ENCODE data around the gene TRIM72. TPM values are rescaled to one million over a fixed set of nuclear protein-coding genes. Genes with fewer than 3 reads are reported as not detected.

Gene TRIM72
- total RNA-seq, 1 donor from 2014 or later: not detected

DNA sequence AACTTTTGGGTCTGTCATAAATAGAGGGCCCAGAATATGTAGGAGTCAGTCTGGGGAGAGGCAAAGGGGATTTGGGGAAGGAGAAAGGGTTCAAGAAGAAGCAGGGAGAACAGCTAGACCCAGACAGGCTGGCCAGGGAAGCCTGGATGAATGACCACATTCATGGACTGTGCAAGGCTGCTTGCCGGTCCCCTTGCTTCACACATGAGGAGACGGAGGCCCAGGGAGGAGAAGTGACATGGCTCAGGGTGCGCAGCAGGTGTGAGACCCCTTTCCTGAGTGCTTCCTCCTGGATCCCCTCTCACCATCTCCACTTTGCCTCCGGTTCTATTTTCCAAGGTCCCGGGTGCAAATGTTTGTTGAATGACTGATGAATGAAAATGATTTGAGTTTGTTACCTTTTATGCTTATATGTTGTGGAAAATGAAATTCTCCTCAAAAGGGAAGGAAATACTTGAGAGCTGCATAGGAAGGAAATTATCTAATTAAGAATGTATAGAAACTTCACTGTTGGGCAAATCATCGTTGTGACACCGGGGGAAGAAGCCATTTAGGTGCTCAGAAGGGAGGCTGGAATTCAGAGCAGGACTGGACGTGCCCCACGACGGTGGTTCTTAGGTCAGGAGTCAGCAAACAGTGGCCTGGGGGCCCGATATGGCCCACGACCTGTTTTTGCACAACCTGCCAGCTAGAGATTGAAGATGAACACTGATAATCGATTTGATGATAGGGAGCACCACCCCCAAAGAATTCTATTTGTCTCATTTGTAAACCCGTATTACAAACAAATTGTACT lies 46.4 kb downstream of the TRIM72 start:
- Mint-ChIP-seq H3K27ac (ENCODE audit: unreplicated experiment) (no peak overlapping the region), H3K27me3 (ENCODE audit: unreplicated experiment) (peaks cover 19% of the 10 kb centered on the region), H3K9me3 (ENCODE audit: unreplicated experiment) (no peaks in the 10 kb centered on the region), H3K36me3 (ENCODE audit: unreplicated experiment) (no peaks in the 10 kb centered on the region), H3K4me1 (ENCODE audit: unreplicated experiment) (peaks cover 3% of the 10 kb centered on the region), H3K4me3 (ENCODE audit: unreplicated experiment) (no peak overlapping the region)
- TF ChIP-seq, protein P1, sequence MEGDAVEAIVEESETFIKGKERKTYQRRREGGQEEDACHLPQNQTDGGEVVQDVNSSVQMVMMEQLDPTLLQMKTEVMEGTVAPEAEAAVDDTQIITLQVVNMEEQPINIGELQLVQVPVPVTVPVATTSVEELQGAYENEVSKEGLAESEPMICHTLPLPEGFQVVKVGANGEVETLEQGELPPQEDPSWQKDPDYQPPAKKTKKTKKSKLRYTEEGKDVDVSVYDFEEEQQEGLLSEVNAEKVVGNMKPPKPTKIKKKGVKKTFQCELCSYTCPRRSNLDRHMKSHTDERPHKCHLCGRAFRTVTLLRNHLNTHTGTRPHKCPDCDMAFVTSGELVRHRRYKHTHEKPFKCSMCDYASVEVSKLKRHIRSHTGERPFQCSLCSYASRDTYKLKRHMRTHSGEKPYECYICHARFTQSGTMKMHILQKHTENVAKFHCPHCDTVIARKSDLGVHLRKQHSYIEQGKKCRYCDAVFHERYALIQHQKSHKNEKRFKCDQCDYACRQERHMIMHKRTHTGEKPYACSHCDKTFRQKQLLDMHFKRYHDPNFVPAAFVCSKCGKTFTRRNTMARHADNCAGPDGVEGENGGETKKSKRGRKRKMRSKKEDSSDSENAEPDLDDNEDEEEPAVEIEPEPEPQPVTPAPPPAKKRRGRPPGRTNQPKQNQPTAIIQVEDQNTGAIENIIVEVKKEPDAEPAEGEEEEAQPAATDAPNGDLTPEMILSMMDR (IDR thresholded peaks at IDR 0.05): no peak
- no peak for DNase-seq (ENCODE audit: extremely low spot score, unreplicated experiment)

DNA sequence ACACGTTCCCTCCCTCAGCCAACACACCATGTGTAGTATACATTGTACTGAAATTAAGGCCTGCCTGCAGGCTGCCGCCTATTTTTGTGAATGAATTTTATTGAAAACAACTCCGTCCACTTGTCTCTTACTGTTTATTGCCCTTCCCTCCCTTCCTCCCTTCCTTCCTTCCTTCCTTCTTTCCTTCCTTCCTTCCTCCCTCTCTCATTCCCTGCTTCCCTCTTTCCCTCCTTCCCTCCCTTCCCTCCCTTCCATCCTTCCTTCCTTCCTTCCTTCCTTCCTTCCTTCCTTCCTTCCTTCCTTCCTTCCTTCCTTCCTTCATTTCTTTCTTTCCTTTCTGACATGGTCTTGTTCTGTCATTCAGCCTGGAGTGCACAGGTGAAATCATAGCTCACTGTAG lies 48.2 kb downstream of the TRIM72 start:
- Mint-ChIP-seq H3K4me1 (ENCODE audit: unreplicated experiment) (peaks cover 3% of the 10 kb centered on the region), H3K9me3 (ENCODE audit: unreplicated experiment) (no peaks in the 10 kb centered on the region), H3K27ac (ENCODE audit: unreplicated experiment) (no peak overlapping the region), H3K27me3 (ENCODE audit: unreplicated experiment) (peaks cover 17% of the 10 kb centered on the region), H3K36me3 (ENCODE audit: unreplicated experiment) (no peaks in the 10 kb centered on the region), H3K4me3 (ENCODE audit: unreplicated experiment) (no peak overlapping the region)
- DNase-seq (ENCODE audit: extremely low spot score, unreplicated experiment): no peak
- TF ChIP-seq, protein P1 (IDR thresholded peaks at IDR 0.05): no peak

- Mint-ChIP-seq H3K4me1 (ENCODE audit: unreplicated experiment) (peaks cover 3% of the 10 kb centered on the region), H3K4me3 (ENCODE audit: unreplicated experiment) (no peak overlapping the region), H3K27ac (ENCODE audit: unreplicated experiment) (no peak overlapping the region), H3K27me3 (ENCODE audit: unreplicated experiment) (peaks cover 23% of the 10 kb centered on the region), H3K9me3 (ENCODE audit: unreplicated experiment) (no peaks in the 10 kb centered on the region), H3K36me3 (ENCODE audit: unreplicated experiment) (no peaks in the 10 kb centered on the region)
- no peak for DNase-seq (ENCODE audit: extremely low spot score, unreplicated experiment)
- TF ChIP-seq, protein P1 (IDR thresholded peaks at IDR 0.05): no peak
Measured at GRCh38 chr16:31265329-31266245, 51.7 kb downstream of the TRIM72 start.

- TF ChIP-seq, protein P1 (IDR thresholded peaks at IDR 0.05): no peak
- Mint-ChIP-seq H3K36me3 (ENCODE audit: unreplicated experiment) (no peaks in the 10 kb centered on the region), H3K27me3 (ENCODE audit: unreplicated experiment) (peaks cover 16% of the 10 kb centered on the region), H3K27ac (ENCODE audit: unreplicated experiment) (no peak overlapping the region), H3K4me1 (ENCODE audit: unreplicated experiment) (peaks cover 3% of the 10 kb centered on the region), H3K9me3 (ENCODE audit: unreplicated experiment) (no peaks in the 10 kb centered on the region), H3K4me3 (ENCODE audit: unreplicated experiment) (no peak overlapping the region)
- DNase-seq (ENCODE audit: extremely low spot score, unreplicated experiment): peak; percentile 25
Measured at GRCh38 chr16:31267332-31268032, 53.6 kb downstream of the TRIM72 start.

Measured in osteocyte (in vitro differentiated cells).